ENCODE measurements around the gene SQSTM1. TPM values are rescaled to one million over a fixed set of nuclear protein-coding genes. Genes with fewer than 3 reads are reported as not detected.

The SQSTM1 gene
- total and polyA plus RNA-seq, 2 of the 8 experiments (the other 6 are each of a cell fraction or from before 2014, with no cell fraction given) = 78.6 to 110 TPM

DNA sequence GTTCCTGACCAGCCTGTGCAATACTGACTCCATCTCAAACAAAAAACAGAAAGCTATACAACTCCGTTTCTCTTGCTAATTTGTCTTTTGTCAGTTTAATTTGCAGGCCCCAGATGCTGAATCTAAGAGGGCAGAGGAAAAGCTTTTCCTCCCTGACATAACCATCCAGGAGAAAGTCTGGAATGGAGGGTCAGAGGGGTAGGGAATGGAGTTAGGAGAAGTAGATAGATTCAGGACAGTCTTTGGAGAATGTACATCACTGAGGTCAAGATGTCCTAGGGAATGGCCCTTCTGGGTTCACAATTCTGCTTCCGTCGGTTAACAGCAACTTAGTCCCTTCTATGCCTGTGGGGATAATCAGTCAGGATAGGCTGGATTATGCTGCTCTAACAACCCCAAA is 6.6 kb upstream of the SQSTM1 start:
- peaks cover 13% of the 10 kb centered on the region; the same call in 1 of the 2 replicates for H3K23me2 ChIP-seq (ENCODE audit: low read depth, low read length)
- H4K91ac ChIP-seq (replicated peaks; ENCODE audit: insufficient read length, low read length) = no peak overlapping the region
- H3K4me1 ChIP-seq (replicated peaks in 1 of 4; ENCODE audit: control insufficient read depth in 3 of 4, insufficient read depth in 4 of 4, low read length in 3 of 4) = peaks cover 0 to 18% (median 14%) of the 10 kb centered on the region in 4 experiments; a peak in 6 of 7 replicates
- no peak overlapping the region for H3K18ac ChIP-seq (ENCODE audit: extremely low read depth, low read length)
- H2BK5ac ChIP-seq (ENCODE audit: low read depth, low read length) = no peak overlapping the region
- no peak overlapping the region for H2BK20ac ChIP-seq (ENCODE audit: low read length)
- H3K79me2 ChIP-seq (ENCODE audit: control insufficient read depth in 1 of 2, insufficient read depth in 2 of 2, low read length in 2 of 2) = no peaks in the 10 kb centered on the region; a peak in 1 of 4 replicates
- no peak overlapping the region for H3K4me3 ChIP-seq (ENCODE audit: extremely low read depth in 1 of 4, insufficient read depth in 2 of 4, low read depth in 3 of 4, low read length in 4 of 4)
- no peak overlapping the region for H3K9ac ChIP-seq (replicated peaks in 1 of 4; ENCODE audit: extremely low read depth in 1 of 4, low read depth in 3 of 4, low read length in 3 of 4)
- H2AFZ ChIP-seq (ENCODE audit: low read length) = no peak overlapping the region
- H2BK120ac ChIP-seq (replicated peaks; ENCODE audit: low read depth, low read length) = no peak overlapping the region
- no peak overlapping the region for H4K5ac ChIP-seq (ENCODE audit: insufficient read length, low read depth, low read length)
- no peak for FAIRE-seq
- DNase-seq (ENCODE audit: low read depth in 1 of 2, low spot score in 2 of 2) = no peak
- H4K8ac ChIP-seq (ENCODE audit: extremely low read depth, insufficient read depth, low read length) = no peak overlapping the region
- H3K27me3 ChIP-seq (replicated peaks in 1 of 4; ENCODE audit: control insufficient read depth in 3 of 4, extremely low read depth in 1 of 4, insufficient read depth in 3 of 4, low read length in 3 of 4) = peaks cover 0 to 5% (median 2%) of the 10 kb centered on the region in 4 experiments; a peak in 2 of 7 replicates
- no peak overlapping the region for H3K14ac ChIP-seq (ENCODE audit: insufficient read length)
- H3K4ac ChIP-seq (replicated peaks; ENCODE audit: insufficient read length, low read depth, low read length) = no peak overlapping the region
- no peak overlapping the region for H3K23ac ChIP-seq (ENCODE audit: insufficient read length)
- POLR2A ChIA-PET (ENCODE audit: partially characterized antibody) = interaction anchor here (1.5 to 12.6 kb wide), 2 partner anchors 13 to 23 kb away, joined by 5 to 207 read pairs; partner anchors contain the start of genes LTC4S and MGAT4B
- CTCF ChIA-PET (ENCODE audit: partially characterized antibody) = interaction anchor here (1.0 to 3.3 kb wide), 4 partner anchors 11 to 51 kb away, joined by 3 to 23 read pairs (median 7); no protein-coding TSS in a partner anchor
- peaks cover 0 to 5% (median 0%) of the 10 kb centered on the region in 4 experiments; a peak in 1 of 8 replicates for H3K36me3 ChIP-seq (ENCODE audit: control insufficient read depth in 2 of 4, insufficient read depth in 4 of 4, low read length in 3 of 4)
- H3K79me1 ChIP-seq (ENCODE audit: low read depth, low read length) = no peaks in the 10 kb centered on the region
- 58% methylated on average over 3 of the region's 3 CpGs; no CpG with 5 or more reads in 1 of the 2 experiments for WGBS, 2 experiments (ENCODE audit: extremely low coverage in 1 of 2, insufficient coverage in 1 of 2, insufficient read length in 1 of 2, insufficient replicate concordance in 2 of 2, low coverage in 1 of 2, low lambda C conversion rate in 2 of 2, missing lambda C conversion rate in 1 of 2)
- no peak overlapping the region for H3K27ac ChIP-seq (ENCODE audit: low read depth, low read length)
- 0 out of 2 replicates have a peak overlapping the region, but pooled peaks have one; percentile 31 for H2BK15ac ChIP-seq (ENCODE audit: low read length)
- H3K56ac ChIP-seq (replicated peaks; ENCODE audit: insufficient read length, low read depth, low read length) = no peak overlapping the region
- TF ChIP-seq SP1 (IDR thresholded peaks at IDR 0.05; ENCODE audit: low read depth, low read length) = peak; percentile 89
- TF ChIP-seq, protein P1, sequence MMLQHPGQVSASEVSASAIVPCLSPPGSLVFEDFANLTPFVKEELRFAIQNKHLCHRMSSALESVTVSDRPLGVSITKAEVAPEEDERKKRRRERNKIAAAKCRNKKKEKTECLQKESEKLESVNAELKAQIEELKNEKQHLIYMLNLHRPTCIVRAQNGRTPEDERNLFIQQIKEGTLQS (IDR thresholded peaks at IDR 0.05; ENCODE audit: insufficient read depth, low read depth, low read length) = no peak
- H4K20me1 ChIP-seq (replicated peaks in 1 of 2; ENCODE audit: control insufficient read depth in 1 of 2, insufficient read depth in 2 of 2, low read length in 2 of 2) = no peaks in the 10 kb centered on the region
- peak overlapping the region in 1 of 2 experiments; percentile 42; a peak in 2 of 4 replicates for H3K4me2 ChIP-seq (ENCODE audit: insufficient read depth in 1 of 2, low read depth in 2 of 2, low read length in 2 of 2)
- H2BK12ac ChIP-seq (ENCODE audit: low read depth, low read length) = no peak overlapping the region
- H2AK5ac ChIP-seq (ENCODE audit: low read depth, low read length) = no peak overlapping the region
- H3K9me3 ChIP-seq (ENCODE audit: insufficient read depth in 2 of 2, low read depth in 1 of 2, low read length in 1 of 2) = no peaks in the 10 kb centered on the region

Data from H1 (cell line).